GM10266 (cell line): ENCODE measurements around the gene DSG3.

ENCODE experiments used
- DNase-seq: peaks from one replicate; pipeline ENCODE4 v3.0.0; 2012; ENCODE audit errors: extremely low spot score
- TF ChIP-seq, protein P1 (sequence below): IDR thresholded peaks from 2 replicates; pipeline ENCODE4 v1.5.1; 2012; ENCODE audit warnings: mild to moderate bottlenecking, low read depth; ENCODE audit not compliant: control insufficient read depth, insufficient read depth; ENCODE audit errors: missing control alignments

The DSG3 gene

DNA sequence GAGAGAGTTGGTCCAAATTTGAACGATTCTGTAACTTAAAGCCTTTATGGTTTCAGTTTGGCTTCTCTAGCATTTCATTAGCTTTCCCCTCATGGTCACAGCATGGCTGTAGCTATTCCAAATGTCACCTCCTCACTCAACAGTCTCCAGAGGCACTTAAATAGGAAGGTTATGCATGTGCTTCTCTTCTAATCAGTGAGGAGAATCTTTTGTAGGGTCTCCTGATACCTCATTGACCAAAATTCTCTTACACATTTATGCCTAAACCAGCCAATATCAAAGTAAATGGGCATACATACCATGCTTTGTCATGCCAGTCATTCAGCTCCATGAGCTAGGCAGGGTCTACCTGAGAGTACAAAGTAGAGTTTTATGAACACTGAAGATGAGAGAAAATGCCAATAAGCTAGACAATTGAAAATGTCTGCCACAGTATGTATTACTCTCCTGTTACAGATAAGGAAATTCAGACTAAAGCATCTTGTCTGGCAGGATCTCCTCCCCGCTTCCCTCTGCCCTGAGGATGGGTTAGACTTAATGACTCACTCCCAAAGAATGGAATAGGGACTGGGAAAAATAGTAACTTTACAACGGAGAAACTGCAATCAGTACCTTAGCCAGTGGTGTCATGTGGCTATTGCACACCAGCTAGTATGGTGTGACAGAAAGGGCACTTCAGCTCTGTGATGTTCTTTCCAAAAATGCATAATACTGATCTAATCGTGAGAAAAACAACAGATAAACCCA lies 65.8 kb downstream of the DSG3 start:
- TF ChIP-seq, protein P1, sequence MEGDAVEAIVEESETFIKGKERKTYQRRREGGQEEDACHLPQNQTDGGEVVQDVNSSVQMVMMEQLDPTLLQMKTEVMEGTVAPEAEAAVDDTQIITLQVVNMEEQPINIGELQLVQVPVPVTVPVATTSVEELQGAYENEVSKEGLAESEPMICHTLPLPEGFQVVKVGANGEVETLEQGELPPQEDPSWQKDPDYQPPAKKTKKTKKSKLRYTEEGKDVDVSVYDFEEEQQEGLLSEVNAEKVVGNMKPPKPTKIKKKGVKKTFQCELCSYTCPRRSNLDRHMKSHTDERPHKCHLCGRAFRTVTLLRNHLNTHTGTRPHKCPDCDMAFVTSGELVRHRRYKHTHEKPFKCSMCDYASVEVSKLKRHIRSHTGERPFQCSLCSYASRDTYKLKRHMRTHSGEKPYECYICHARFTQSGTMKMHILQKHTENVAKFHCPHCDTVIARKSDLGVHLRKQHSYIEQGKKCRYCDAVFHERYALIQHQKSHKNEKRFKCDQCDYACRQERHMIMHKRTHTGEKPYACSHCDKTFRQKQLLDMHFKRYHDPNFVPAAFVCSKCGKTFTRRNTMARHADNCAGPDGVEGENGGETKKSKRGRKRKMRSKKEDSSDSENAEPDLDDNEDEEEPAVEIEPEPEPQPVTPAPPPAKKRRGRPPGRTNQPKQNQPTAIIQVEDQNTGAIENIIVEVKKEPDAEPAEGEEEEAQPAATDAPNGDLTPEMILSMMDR = no peak
- no peak for DNase-seq

DNA sequence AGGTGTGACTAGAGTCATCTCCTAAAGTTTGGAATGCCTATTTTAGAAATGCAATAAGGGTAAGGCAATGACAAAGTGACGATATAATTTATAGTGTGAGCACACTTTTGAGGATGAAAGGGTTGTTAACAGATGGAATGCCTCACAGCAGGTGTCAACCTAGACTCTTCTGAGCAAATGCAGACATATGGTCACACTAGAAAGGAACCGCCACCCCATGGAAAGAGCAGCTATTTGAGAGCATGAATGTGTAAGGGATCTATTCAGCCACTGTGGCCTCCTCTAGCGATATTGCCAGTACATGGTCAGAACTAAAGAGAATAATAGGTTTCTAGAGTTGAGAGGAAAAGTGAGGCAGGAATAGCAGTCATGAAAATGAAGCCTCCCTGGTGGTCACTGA lies 68.9 kb downstream of the DSG3 start:
- no peak for DNase-seq
- TF ChIP-seq, protein P1 = no peak

DNA sequence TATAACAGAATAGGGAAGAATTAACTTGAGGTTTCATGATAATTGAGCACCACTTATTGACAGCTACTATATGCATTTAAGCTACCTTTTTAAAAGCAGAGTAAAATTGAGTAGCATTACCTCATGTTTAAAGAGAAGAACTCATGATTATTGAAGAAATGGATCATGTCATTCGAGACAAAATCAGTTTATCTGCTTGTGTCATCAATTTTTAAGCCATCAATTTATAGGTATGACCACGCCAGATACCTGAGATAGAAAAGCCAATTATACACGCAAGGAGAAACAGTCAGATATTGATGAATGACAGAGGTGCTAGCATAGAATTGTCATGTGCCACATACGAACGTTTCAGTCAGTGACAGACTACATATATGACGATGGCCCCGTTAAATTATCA lies 78.8 kb downstream of the DSG3 start:
- DNase-seq = no peak
- TF ChIP-seq, protein P1 = no peak
